HCT116 (cell line): ENCODE measurements around the gene IFNGR2. TPM values are rescaled to one million over a fixed set of nuclear protein-coding genes. Genes with fewer than 3 reads are reported as not detected.
A peak's percentile ranks its signal among the peaks of the same experiment; 100 is the strongest.
"Not testable (repeated sequence)": the region's sequence is repeated elsewhere in the genome, so short reads cannot be mapped to it uniquely, and the experiment has no call there.

Experiments
- ATAC-seq: fragments of 200-7000 bp; cut with Tn5 transposase; 2 replicates; pipeline ENCODE4 v1.9.1; 2020; ENCODE audit warnings: mild to moderate bottlenecking, moderate library complexity
- BruUV-seq: library from RNA; stranded (reverse); fragments of 400-500 nt; replicated peaks from 2 replicates; lab custom pipeline; 2021; lab: Mats Ljungman, UMichigan
- CTCF ChIA-PET: fragments of 300-600 bp; sonication (Branson Sonifier 250); formaldehyde crosslinking; loops from one replicate; lab custom pipeline; 2021; ENCODE audit warnings: antibody characterized with exemption; lab: Charles Lee
- POLR2A ChIA-PET: fragments of 300-600, 350-600 bp; sonication (Branson Sonifier 250); formaldehyde crosslinking; loops from one replicate; lab custom pipeline; 2021; ENCODE audit warnings: antibody characterized with exemption; lab: Charles Lee
- RAD21 ChIA-PET, 2 experiments: fragments of 300-600 bp; sonication (Branson Sonifier 250); formaldehyde crosslinking; loops; one replicate each; lab custom pipeline; 2023; ENCODE audit warnings: low total read pairs in 2 of 2; ENCODE audit not compliant: uncharacterized antibody in 2 of 2, unreplicated experiment in 2 of 2, low non-redundant PET in 1 of 2; lab: Charles Lee
- DNase-seq: peaks from one replicate; pipeline ENCODE4 v3.0.0-alpha.2; 2010; ENCODE audit warnings: low read depth, low spot score
- H2AFZ ChIP-seq: fragments of 200-600 bp; shearing (Covaris generic), sonication (generic); 2 replicates; pipeline ENCODE4 v1.6.1; 2017; ENCODE audit warnings: low read depth, mixed run types, mixed read lengths, antibody characterized with exemption, low read length; ENCODE audit not compliant: poor library complexity, severe bottlenecking
- H3K27ac ChIP-seq: 2 replicates; pipeline ENCODE4 v1.5.1; 2012; ENCODE audit warnings: low read depth, low read length
- H3K27me3 ChIP-seq: fragments of 200-600 bp; sonication (generic); 2 replicates; pipeline ENCODE4 v1.6.1; 2016; ENCODE audit warnings: mixed run types, low read length, mixed read lengths; ENCODE audit not compliant: insufficient read depth
- H3K36me3 ChIP-seq, 2 experiments: fragments of 200-500 bp in 1 of 2; fragments of 200-600 bp in 1 of 2; sonication (Bioruptor generic) in 1 of 2; sonication (generic) in 1 of 2; 2 replicates each; pipeline versions ENCODE4 v1.5.1 to v1.6.1; 2014 to 2016; ENCODE audit warnings: low read length in 2 of 2, inconsistent platforms in 1 of 2, mixed read lengths in 1 of 2, mixed run types in 1 of 2; ENCODE audit not compliant: insufficient read depth in 2 of 2, control insufficient read depth in 1 of 2
- H3K4me1 ChIP-seq, 2 experiments: fragments of 200-600 bp in 1 of 2; sonication (generic) in 1 of 2; 2 replicates each; pipeline versions ENCODE4 v1.5.1 to v1.6.1; 2012 to 2017; ENCODE audit warnings: low read length in 2 of 2, inconsistent platforms in 1 of 2, mild to moderate bottlenecking in 1 of 2, mixed read lengths in 1 of 2, mixed run types in 1 of 2, moderate library complexity in 1 of 2; ENCODE audit not compliant: insufficient read depth in 2 of 2, control insufficient read depth in 1 of 2
- H3K4me2 ChIP-seq: fragments of 200-600 bp; sonication (generic); 2 replicates; pipeline ENCODE4 v1.6.1; 2017; ENCODE audit warnings: mixed run types, low read length, mixed read lengths
- H3K4me3 ChIP-seq, 2 experiments: fragments of 200-600 bp in 1 of 2; sonication (generic) in 1 of 2; replicated peaks in 1 of 2; 2 replicates each; pipeline ENCODE4 v1.5.1; 2011 to 2016; ENCODE audit warnings: low read length in 2 of 2, control low read depth in 1 of 2, low read depth in 1 of 2, mild to moderate bottlenecking in 1 of 2, mixed read lengths in 1 of 2, mixed run types in 1 of 2
- H3K79me2 ChIP-seq: fragments of 200-600 bp; sonication (generic); 2 replicates; pipeline ENCODE4 v1.6.1; 2017; ENCODE audit warnings: mild to moderate bottlenecking, mixed run types, low read length, moderate library complexity, mixed read lengths; ENCODE audit not compliant: insufficient read depth
- H3K9ac ChIP-seq: fragments of 200-600 bp; sonication (generic); 2 replicates; pipeline ENCODE4 v1.6.1; 2016; ENCODE audit warnings: low read length, mixed read lengths
- H3K9me2 ChIP-seq: fragments of 200-600 bp; sonication (generic), shearing (Covaris generic); 2 replicates; pipeline ENCODE4 v1.6.1; 2017; ENCODE audit warnings: mixed run types, mild to moderate bottlenecking, moderate library complexity; ENCODE audit not compliant: insufficient read depth
- H3K9me3 ChIP-seq, 2 experiments: fragments of 200-500 bp in 1 of 2; fragments of 200-600 bp in 1 of 2; sonication (Bioruptor generic) in 1 of 2; sonication (generic) in 1 of 2; 2 replicates each; pipeline ENCODE4 v1.6.1; 2014 to 2017; ENCODE audit warnings: low read length in 2 of 2, mixed read lengths in 2 of 2, inconsistent platforms in 1 of 2, low read depth in 1 of 2, mild to moderate bottlenecking in 1 of 2, mixed run types in 1 of 2, moderate library complexity in 1 of 2; ENCODE audit not compliant: control insufficient read depth in 1 of 2, insufficient read depth in 1 of 2
- H4K20me1 ChIP-seq: fragments of 200-600 bp; sonication (generic), shearing (Covaris generic); 2 replicates; pipeline ENCODE4 v1.6.1; 2017; ENCODE audit warnings: mixed run types, mild to moderate bottlenecking, moderate library complexity; ENCODE audit not compliant: insufficient read depth
- CTCF ChIP-seq, 3 experiments: fragments of 200-600 bp in 1 of 3; sonication (generic) in 1 of 3; IDR thresholded peaks in 2 of 3; conservative IDR thresholded peaks in 1 of 3; 2 replicates each; pipeline ENCODE4 v1.5.1; 2012 to 2017; ENCODE audit warnings: low read depth in 2 of 3, low read length in 2 of 3, antibody characterized with exemption in 1 of 3, borderline replicate concordance in 1 of 3, control low read depth in 1 of 3, mild to moderate bottlenecking in 1 of 3, mixed read lengths in 1 of 3, mixed run types in 1 of 3, moderate library complexity in 1 of 3; ENCODE audit not compliant: insufficient read depth in 1 of 3
- EGR1 ChIP-seq: IDR thresholded peaks from 2 replicates; pipeline ENCODE4 v1.6.1; 2012; ENCODE audit warnings: low read depth
- EZH2phosphoT487 ChIP-seq: fragments of 200-600 bp; IDR thresholded peaks from 2 replicates; pipeline ENCODE4 v1.6.1; 2018; ENCODE audit warnings: antibody characterized with exemption, borderline replicate concordance
- POLR2A ChIP-seq: IDR thresholded peaks from 2 replicates; pipeline ENCODE4 v1.7.0; 2011; ENCODE audit warnings: borderline replicate concordance; ENCODE audit not compliant: insufficient read depth, insufficient read length; ENCODE audit errors: extremely low read depth
- POLR2AphosphoS5 ChIP-seq: IDR thresholded peaks from 2 replicates; pipeline ENCODE4 v1.6.1; 2011; ENCODE audit warnings: mild to moderate bottlenecking, low read depth, low read length, moderate library complexity
- TCF7L2 ChIP-seq: IDR thresholded peaks from 2 replicates; pipeline ENCODE4 v1.7.0; 2011; ENCODE audit warnings: borderline replicate concordance, inconsistent platforms; ENCODE audit not compliant: insufficient read depth, insufficient read length; ENCODE audit errors: extremely low read depth
- intact Hi-C: fragments of 100-400 bp; cut with micrococcal nuclease; formaldehyde crosslinking; loops from 2 replicates; pipeline ENCODE4 v1.10.0; 2022
- total RNA-seq: library from RNA; stranded (reverse); gene quantifications from one replicate; pipeline ENCODE4 v1.2.1, GENCODE V29; 2021; ENCODE audit not compliant: unreplicated experiment

Gene IFNGR2
- total RNA-seq, 1 experiment from 2014 or later, result 44.6 TPM

- peak; percentile 94 for DNase-seq
- no peaks in the 10 kb centered on the region for H4K20me1 ChIP-seq
- peak overlapping the region; percentile 68 for H3K9ac ChIP-seq
- BruUV-seq, result no TSS peak
- ATAC-seq, result peak; percentile 90
- H3K4me1 ChIP-seq, result peaks cover 45 to 59% of the 10 kb centered on the region in 2 experiments
- ChIA-PET RAD21 (interaction anchor here (0.8 to 1.2 kb wide), 2 partner anchors 64 to 181 kb away, joined by 3 to 4 read pairs; no protein-coding TSS in a partner anchor), POLR2A (interaction anchor here (1.7 to 1.8 kb wide), 2 partner anchors 24 to 56 kb away, joined by 5 to 6 read pairs; partner anchors contain the start of gene IFNAR1), CTCF (interaction anchor here (1.0 to 1.7 kb wide), 4 partner anchors 19 to 181 kb away, joined by 3 to 5 read pairs (median 4); no protein-coding TSS in a partner anchor)
- peak overlapping the region; percentile 73 for H3K27ac ChIP-seq
- peak overlapping the region; percentile 70 for H3K4me2 ChIP-seq
- H3K4me3 ChIP-seq, result peak overlapping the region in 1 of 2 experiments; percentile 14; a peak in 2 of 4 replicates
- TF ChIP-seq POLR2AphosphoS5 (peak; percentile 69), EZH2phosphoT487 (no peak), TCF7L2 (peak; percentile 45), POLR2A (peak; percentile 58), CTCF (IDR thresholded peaks at IDR 0.05 in 2 of 3, conservative IDR thresholded peaks at IDR 0.05 in 1 of 3; ENCODE audit: borderline replicate concordance in 1 of 3, insufficient read depth in 1 of 3, low read depth in 2 of 3, low read length in 2 of 3) (no peak), EGR1 (no peak)
- no peak overlapping the region for H2AFZ ChIP-seq
- H3K27me3 ChIP-seq, result no peaks in the 10 kb centered on the region
- H3K9me2 ChIP-seq, result no peaks in the 10 kb centered on the region
- no peaks in the 10 kb centered on the region for H3K79me2 ChIP-seq
- H3K36me3 ChIP-seq, result no peaks in the 10 kb centered on the region
- intact Hi-C loops, result no loop called here
- H3K9me3 ChIP-seq, result no peaks in the 10 kb centered on the region
These were observed 22.7 kb upstream of the IFNGR2 start for GRCh38 chr21:33380483-33380998.

- H2AFZ ChIP-seq, H4K20me1 ChIP-seq, H3K9me2 ChIP-seq, BruUV-seq, H3K79me2 ChIP-seq, H3K9ac ChIP-seq, H3K27me3 ChIP-seq, intact Hi-C loops, H3K36me3 ChIP-seq, H3K4me3 ChIP-seq, DNase-seq, H3K27ac ChIP-seq, ATAC-seq, H3K9me3 ChIP-seq: not testable (repeated sequence)
- Histone ChIP-seq H3K4me2 (peak overlapping the region; percentile 70; the same call in 1 of the 2 replicates), H3K4me1 (peaks cover 45 to 59% of the 10 kb centered on the region in 2 experiments)
- ChIA-PET CTCF (interaction anchor here (1.0 to 1.7 kb wide), 3 partner anchors 20 to 181 kb away, joined by 3 to 4 read pairs (median 4); no protein-coding TSS in a partner anchor), POLR2A (interaction anchor here (0.6 to 1.8 kb wide), 2 partner anchors 20 to 23 kb away, joined by 4 to 5 read pairs; no protein-coding TSS in a partner anchor), RAD21 (interaction anchor here in 1 of 2 experiments (1.2 kb wide), 1 partner anchor 182 kb away, joined by 3 read pairs; no protein-coding TSS in a partner anchor)
These were observed 21.8 kb upstream of the IFNGR2 start for GRCh38 chr21:33381381-33381780.
